Activated naive CD4-positive, alpha-beta T cell treated with anti-CD3 and anti-CD28 coated beads, Interleukin-2, amount 50 U/mL, for 72 hours (primary cell): ENCODE measurements around the gene DNAJB5. TPM values are rescaled to one million over a fixed set of nuclear protein-coding genes. Genes with fewer than 3 reads are reported as not detected.
"Not testable (repeated sequence)": the region's sequence is repeated elsewhere in the genome, so short reads cannot be mapped to it uniquely, and the experiment has no call there.

Experiments used
- ATAC-seq, 2 donors: fragments of 150-1000 bp; cut with Tn5 transposase; 2 replicates each; pipeline ENCODE4 v1.10.0; 2021; ENCODE audit warnings: mild to moderate bottlenecking in 2 of 2, moderate library complexity in 2 of 2
- DNase-seq, 2 donors: peaks; one replicate each; pipeline ENCODE4 v3.0.0; 2021 to 2022; ENCODE audit warnings: low spot score in 2 of 2
- H3K27ac Mint-ChIP-seq, 2 donors: one replicate each; pipeline ENCODE4 v1.8.0; 2022; ENCODE audit warnings: mild to moderate bottlenecking in 2 of 2, mixed read lengths in 2 of 2
- H3K36me3 Mint-ChIP-seq, 2 donors: one replicate each; pipeline ENCODE4 v1.8.0; 2022; ENCODE audit warnings: mixed read lengths in 2 of 2
- H3K9me3 Mint-ChIP-seq, 2 donors: one replicate each; pipeline ENCODE4 v1.8.0; 2022; ENCODE audit warnings: mixed read lengths in 2 of 2
- total RNA-seq, 2 donors: library from RNA; stranded (reverse); gene quantifications; one replicate each; pipeline ENCODE4 v1.2.3, GENCODE V29; 2022

Gene DNAJB5
- total RNA-seq, 2 donors from 2014 or later, result 9.3 to 42.5 TPM

- ATAC-seq, result no peak
- Mint-ChIP-seq H3K9me3 (no peaks in the 10 kb centered on the region), H3K27ac (peak overlapping the region in 1 of 2 donors; percentile 98), H3K36me3 (peaks cover 11 to 20% of the 10 kb centered on the region in 2 donors)
- no peak for DNase-seq
Observed at GRCh38 chr9:34993502-34994259, 4.1 kb downstream of the DNAJB5 start.

GRCh38 chr9:34994260-34994899 lies 4.8 kb downstream of the DNAJB5 start:
- ATAC-seq, result no peak
- DNase-seq, result no peak
- Mint-ChIP-seq H3K36me3 (peaks cover 11 to 18% of the 10 kb centered on the region in 2 donors), H3K9me3 (no peaks in the 10 kb centered on the region), H3K27ac (peak overlapping the region; percentile 84 to 98)

DNA sequence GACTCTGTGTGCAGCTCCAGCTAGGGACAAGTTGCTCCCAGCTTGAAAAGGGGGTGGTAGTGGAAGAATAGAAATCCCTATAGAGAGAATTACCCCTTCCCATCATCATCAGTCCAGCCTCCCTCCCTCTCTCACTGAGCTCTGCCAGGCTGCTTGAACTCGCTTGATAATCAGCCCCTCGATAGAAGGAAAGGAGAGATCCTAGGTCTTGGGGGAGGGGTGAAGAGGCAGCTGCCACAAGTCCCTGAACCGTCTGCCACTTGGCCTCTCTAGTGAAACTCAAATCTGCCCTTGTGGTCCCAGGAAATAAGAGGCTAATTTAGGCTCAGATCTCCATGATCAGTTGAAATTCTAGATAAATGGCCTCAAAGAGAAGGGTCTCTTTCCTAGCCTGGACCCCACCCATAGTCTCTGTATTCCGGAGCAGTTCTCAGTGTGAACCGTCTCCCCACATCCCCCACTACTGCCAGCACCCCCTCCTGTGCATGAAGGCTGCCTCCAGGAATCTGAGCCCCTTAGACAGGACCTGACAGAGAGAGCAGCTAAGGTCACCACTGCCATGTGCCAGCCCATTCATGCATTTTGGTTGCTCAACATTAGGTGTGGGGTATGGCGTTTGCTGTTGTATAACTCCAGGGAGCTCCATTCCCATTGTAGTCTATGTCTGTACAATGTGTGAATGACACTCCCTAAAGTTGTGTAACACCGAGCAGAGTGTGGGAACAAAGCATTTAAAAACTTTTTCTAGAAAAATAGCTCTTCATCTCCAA lies 5.5 kb downstream of the DNAJB5 start:
- Mint-ChIP-seq H3K27ac (no peak overlapping the region), H3K9me3 (no peaks in the 10 kb centered on the region), H3K36me3 (peaks cover 11 to 18% of the 10 kb centered on the region in 2 donors)
- no peak for DNase-seq
- no peak for ATAC-seq

DNA sequence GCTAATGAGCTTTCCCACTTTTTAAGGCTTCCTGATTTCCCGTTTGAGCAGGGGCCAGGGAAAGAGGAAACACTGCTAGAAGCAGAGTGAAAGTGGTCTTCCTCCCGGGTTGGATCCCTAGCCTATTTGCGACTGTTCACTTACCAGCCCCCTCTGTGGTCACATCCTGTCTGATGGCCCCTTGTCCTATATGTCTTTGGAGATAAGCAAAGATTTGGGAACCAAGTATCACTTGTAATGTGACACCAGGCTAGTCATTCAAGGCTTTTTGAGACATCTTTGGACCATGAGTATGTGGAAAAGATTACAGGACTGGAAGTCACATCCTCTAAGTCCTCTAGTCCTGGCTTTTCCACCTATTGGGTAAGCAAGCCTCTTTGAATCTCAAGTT lies 6.1 kb downstream of the DNAJB5 start:
- H3K27ac Mint-ChIP-seq, result no peak overlapping the region
- no peaks in the 10 kb centered on the region for H3K9me3 Mint-ChIP-seq

DNA sequence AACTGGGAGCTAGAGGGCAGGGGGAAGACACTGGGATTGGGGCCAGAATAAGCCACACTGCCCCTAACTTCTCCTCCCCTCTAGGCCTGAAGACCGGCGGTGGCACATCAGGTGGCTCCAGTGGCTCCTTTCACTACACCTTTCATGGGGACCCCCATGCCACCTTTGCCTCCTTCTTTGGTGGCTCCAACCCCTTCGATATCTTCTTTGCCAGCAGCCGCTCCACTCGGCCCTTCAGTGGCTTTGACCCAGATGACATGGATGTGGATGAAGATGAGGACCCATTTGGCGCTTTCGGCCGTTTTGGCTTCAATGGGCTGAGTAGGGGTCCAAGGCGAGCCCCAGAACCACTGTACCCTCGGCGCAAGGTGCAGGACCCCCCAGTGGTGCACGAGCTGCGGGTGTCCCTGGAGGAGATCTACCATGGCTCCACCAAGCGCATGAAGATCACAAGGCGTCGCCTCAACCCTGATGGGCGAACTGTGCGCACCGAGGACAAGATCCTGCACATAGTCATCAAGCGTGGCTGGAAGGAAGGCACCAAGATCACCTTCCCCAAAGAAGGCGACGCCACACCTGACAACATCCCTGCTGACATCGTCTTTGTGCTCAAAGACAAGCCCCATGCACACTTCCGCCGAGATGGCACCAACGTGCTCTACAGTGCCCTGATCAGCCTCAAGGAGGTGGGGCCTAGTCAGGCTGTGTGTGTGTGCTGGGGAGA lies 6.8 kb downstream of the DNAJB5 start:
- ATAC-seq (no peak), DNase-seq (no peak)
- Mint-ChIP-seq H3K27ac (peak overlapping the region; percentile 25 to 56), H3K9me3 (no peaks in the 10 kb centered on the region), H3K36me3 (peaks cover 11 to 13% of the 10 kb centered on the region in 2 donors)

More for the DNA sequence above, 6.1 kb downstream of the DNAJB5 start:
- peaks cover 11 to 13% of the 10 kb centered on the region in 2 donors for H3K36me3 Mint-ChIP-seq
- no peak for ATAC-seq
- no peak for DNase-seq

- no peaks in the 10 kb centered on the region for H3K9me3 Mint-ChIP-seq
- no peak for ATAC-seq
- peaks cover 11 to 17% of the 10 kb centered on the region in 2 donors for H3K36me3 Mint-ChIP-seq
- DNase-seq, result no peak
- peak overlapping the region; percentile 25 to 56 for H3K27ac Mint-ChIP-seq
Observed at GRCh38 chr9:34996905-34997279, 7.3 kb downstream of the DNAJB5 start.

- no peaks in the 10 kb centered on the region for H3K9me3 Mint-ChIP-seq
- no peak for DNase-seq
- H3K27ac Mint-ChIP-seq, result peak overlapping the region in 1 of 2 donors; percentile 25
- no peak for ATAC-seq
- peaks cover 11 to 17% of the 10 kb centered on the region in 2 donors for H3K36me3 Mint-ChIP-seq
Observed at GRCh38 chr9:34997379-34997781, 7.8 kb downstream of the DNAJB5 start.

DNA sequence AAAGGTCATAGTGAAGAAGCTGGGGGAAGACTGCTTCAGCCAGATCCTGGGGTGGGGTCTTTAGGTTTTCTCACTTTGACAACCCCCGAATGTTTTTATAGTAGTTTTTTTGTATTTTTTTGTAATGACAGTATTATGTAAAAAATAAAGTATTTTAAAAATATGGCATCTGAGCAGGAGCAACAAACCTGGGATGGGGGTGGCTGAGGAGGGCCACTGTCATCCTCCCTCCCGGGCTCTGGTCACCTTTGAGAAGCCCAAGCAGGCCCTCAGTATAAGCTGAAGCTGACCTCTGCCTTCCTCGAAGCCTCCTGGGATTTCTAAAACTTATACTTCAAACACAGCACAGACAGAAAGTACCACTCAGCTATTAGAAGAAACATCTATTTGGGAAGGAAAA lies 8.7 kb downstream of the DNAJB5 start:
- ATAC-seq, result no peak
- Mint-ChIP-seq H3K9me3 (no peaks in the 10 kb centered on the region), H3K36me3 (peaks cover 11 to 17% of the 10 kb centered on the region in 2 donors), H3K27ac (peak overlapping the region in 1 of 2 donors; percentile 46)
- DNase-seq, result no peak

DNA sequence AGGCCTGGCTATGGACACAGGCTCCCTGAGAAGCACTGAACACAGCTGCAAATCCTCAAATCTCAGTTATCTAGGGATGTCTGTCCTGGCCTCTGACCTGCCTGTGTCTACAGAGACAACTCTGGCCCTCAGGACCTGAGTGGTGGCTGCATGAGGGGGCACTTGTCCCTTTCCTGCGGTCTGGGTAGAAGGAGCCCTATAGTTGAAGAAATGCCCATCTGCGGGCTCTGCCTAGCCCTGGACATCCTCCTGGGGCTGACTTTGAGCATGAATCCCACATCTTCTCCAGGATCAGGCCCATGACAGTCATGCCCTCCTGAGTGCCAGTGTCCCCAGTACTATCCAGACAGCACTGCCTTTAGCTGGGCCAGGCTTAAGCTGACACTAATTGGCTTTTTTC lies 10.0 kb downstream of the DNAJB5 start:
- DNase-seq (no peak), ATAC-seq (no peak)
- peaks cover 11 to 17% of the 10 kb centered on the region in 2 donors for H3K36me3 Mint-ChIP-seq
- H3K9me3 Mint-ChIP-seq, result no peaks in the 10 kb centered on the region
- no peak overlapping the region for H3K27ac Mint-ChIP-seq

DNA sequence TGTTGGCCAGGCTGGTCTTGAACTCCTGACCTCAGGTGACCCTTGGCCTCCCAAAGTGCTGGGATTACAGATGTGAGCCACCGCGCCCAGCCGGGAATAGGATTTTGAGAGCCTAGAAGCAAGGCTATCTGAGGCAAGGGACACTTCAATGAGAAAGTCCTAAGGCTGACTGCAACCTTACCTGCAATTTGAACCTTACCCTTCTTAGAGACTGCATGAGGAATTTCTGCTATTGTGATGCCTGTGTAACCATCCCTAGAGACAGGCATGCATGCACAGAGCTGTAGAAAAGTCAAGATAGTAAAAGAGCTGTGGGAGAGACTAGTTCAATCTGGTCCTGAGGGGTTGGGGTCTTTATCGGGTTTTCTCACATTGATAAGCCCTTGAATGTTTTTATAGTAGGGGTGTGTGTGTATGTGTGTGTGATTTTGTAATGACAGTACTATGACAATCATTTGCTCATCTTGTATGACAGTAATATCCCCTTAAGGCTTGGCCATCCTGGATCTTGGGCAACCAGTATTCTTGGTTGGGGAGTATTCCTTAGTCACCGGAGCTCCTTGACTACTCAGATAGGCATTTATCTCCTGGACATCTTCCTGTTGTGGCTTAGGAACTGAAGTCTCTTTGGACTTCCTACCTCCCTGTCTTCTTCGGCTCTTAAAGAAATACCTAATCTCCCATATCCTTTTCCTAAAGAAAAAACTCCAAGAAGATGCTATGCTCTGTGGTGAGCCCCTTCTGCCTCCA lies 11.2 kb downstream of the DNAJB5 start:
- DNase-seq (no peak), ATAC-seq (no peak)
- peak overlapping the region; percentile 81 to 97 for H3K27ac Mint-ChIP-seq
- H3K9me3 Mint-ChIP-seq, result no peaks in the 10 kb centered on the region
- peaks cover 11 to 17% of the 10 kb centered on the region in 2 donors for H3K36me3 Mint-ChIP-seq

GRCh38 chr9:35001285-35001677 lies 11.7 kb downstream of the DNAJB5 start:
- H3K27ac Mint-ChIP-seq, result peak overlapping the region; percentile 81 to 97
- no peak for DNase-seq

GRCh38 chr9:35001803-35002502 lies 12.4 kb downstream of the DNAJB5 start:
- DNase-seq, result peak in 1 of 2 donors; percentile 68
- Mint-ChIP-seq H3K9me3 (no peaks in the 10 kb centered on the region), H3K36me3 (peaks cover 3 to 13% of the 10 kb centered on the region in 2 donors), H3K27ac (peak overlapping the region; percentile 81 to 97)
- ATAC-seq, result peak; percentile 92 to 94

More at GRCh38 chr9:35001285-35001677, 11.7 kb downstream of the DNAJB5 start:
- no peak for ATAC-seq
- H3K36me3 Mint-ChIP-seq, result peaks cover 10 to 17% of the 10 kb centered on the region in 2 donors
- no peaks in the 10 kb centered on the region for H3K9me3 Mint-ChIP-seq

DNA sequence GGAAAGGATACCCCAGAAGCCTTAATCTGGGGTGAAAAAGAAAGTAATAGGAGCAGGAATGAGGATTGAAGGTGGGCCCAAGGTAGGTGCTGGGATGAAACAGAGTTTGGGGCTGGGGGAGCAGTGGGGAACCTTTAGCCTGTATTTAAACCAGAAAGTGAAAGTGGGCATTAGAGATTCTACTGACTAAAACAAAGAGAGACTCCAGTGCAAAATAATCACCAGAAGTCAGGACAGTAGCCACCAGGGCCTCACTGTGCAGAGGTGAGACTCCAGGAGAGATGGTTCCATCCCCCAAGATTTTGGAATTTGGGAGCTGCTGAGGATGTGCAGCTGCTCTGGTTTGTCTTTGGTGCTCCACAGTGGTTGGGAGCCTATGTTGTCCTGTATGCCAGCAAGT lies 13.1 kb downstream of the DNAJB5 start:
- ATAC-seq (no peak), DNase-seq (no peak)
- Mint-ChIP-seq H3K36me3 (peaks cover 0 to 7% of the 10 kb centered on the region in 2 donors), H3K9me3 (no peaks in the 10 kb centered on the region), H3K27ac (peak overlapping the region; percentile 4 to 97)

- not testable (repeated sequence) for H3K36me3 Mint-ChIP-seq, DNase-seq, ATAC-seq, H3K9me3 Mint-ChIP-seq
- peak overlapping the region in 1 of 2 donors; percentile 28 for H3K27ac Mint-ChIP-seq
Observed at GRCh38 chr9:35004299-35004698, 14.8 kb downstream of the DNAJB5 start.

DNA sequence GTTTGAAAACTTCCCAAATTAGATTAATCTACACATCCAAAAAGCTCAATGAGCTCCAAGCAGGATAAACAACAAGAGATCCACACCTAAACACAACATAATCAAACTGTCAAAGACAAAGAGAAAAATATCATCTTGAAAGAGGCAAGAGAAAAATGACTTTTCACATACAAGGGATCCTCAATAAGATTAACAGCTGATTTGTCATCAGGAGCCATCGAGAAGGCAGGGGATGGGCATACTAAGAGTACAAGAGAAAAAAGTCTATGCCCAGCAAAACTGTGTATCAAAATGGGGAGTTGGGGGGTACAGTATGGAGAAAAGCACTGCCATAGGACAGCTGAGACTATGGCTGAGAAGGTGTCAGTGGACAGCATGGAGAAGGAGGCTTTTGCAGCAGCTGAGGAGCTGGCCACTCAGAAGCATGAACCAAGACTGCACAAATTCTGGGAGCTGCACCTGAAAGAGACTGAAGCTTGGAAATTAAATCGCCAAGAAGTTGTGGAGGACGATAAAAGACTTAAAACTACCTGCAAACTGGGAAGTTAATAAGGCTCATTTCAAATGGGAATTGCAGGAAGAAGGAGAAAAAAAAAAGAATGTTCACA lies 20.9 kb downstream of the DNAJB5 start:
- Mint-ChIP-seq H3K27ac (no peak overlapping the region), H3K36me3 (peaks cover 14 to 15% of the 10 kb centered on the region in 2 donors), H3K9me3 (peaks cover 7 to 10% of the 10 kb centered on the region in 2 donors)
- ATAC-seq (no peak), DNase-seq (no peak)
